ENCODE data around the gene TMEM247. TPM values are rescaled to one million over a fixed set of nuclear protein-coding genes. Genes with fewer than 3 reads are reported as not detected.

Gene TMEM247
- total RNA-seq, 1 experiment from 2014 or later: not detected

DNA sequence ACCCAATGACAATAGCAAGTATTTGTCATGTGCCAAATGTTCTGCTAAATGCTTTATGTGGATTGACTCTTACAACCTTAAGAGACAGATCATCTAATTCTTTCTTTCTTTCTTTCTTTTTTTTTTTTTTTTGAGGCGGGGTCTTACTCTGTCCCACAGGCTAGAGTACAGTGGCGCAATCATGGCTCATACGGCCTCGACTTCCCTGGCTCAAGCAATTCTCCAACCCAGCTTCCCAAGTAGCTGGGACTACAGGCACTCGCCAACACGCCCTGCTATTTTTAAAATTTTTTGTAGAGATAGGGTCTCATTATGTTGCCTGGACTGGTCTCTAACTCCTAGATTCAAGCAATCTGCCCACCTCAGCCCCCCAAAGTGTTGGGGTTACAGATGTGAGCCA lies 21.4 kb downstream of the TMEM247 start:
- no peak for DNase-seq (ENCODE audit: low read depth, low spot score)
- in situ Hi-C loops (cut with HindIII; ENCODE audit: low pct_unique_long_range_greater_than_20kb, low sequenced_read_pairs): no loop called here

- no peak for DNase-seq (ENCODE audit: low read depth, low spot score)
- in situ Hi-C loops (cut with HindIII; ENCODE audit: low pct_unique_long_range_greater_than_20kb, low sequenced_read_pairs): no loop called here
These were observed 23.0 kb downstream of the TMEM247 start for GRCh38 chr2:46502291-46502885.

DNA sequence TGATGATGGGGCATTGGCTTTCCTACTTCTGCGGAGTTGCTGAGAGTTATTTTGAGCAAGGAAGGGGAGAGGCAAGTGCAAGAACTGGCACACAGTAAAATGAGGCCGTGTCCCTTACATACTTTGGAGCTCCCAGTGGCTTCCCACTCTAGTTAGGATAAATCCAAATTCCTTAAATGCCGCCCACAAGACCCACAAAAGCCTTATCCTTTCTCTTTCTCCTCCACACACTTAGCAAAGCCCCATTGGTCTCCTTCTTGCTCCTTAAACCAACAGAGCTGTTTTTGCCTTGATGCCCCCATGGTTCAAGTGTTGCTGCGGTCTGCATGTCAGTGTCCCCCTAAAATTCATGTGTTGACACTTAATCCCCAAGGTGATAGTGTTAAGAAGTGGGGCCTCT lies 24.3 kb downstream of the TMEM247 start:
- in situ Hi-C loops (cut with HindIII; ENCODE audit: low pct_unique_long_range_greater_than_20kb, low sequenced_read_pairs): no loop called here
- no peak for DNase-seq (ENCODE audit: low read depth, low spot score)

DNA sequence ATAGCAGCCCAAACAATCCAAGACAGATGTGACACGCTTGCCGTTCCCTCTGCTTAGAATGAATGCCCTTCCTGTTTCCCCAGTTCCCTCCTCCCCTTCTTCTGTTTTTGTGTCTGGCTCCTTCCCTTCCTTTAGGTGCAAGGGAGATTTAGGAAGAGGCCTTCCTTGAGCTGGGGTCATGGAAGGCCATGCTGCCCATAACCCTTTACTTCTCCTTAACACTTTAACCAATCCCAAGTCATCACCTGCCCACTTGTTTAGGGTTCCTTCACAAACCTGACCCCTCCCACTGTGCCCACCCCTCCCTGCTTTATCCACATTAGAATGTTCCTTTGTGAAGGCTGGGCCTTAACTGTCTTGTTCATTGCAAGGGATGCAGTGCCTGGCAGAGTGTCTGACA lies 24.9 kb downstream of the TMEM247 start:
- in situ Hi-C loops (cut with HindIII; ENCODE audit: low pct_unique_long_range_greater_than_20kb, low sequenced_read_pairs): no loop called here
- DNase-seq (ENCODE audit: low read depth, low spot score): no peak

GRCh38 chr2:46504685-46505471 lies 25.5 kb downstream of the TMEM247 start:
- DNase-seq (ENCODE audit: low read depth, low spot score): no peak
- in situ Hi-C loops (cut with HindIII; ENCODE audit: low pct_unique_long_range_greater_than_20kb, low sequenced_read_pairs): no loop called here

- in situ Hi-C loops (cut with HindIII; ENCODE audit: low pct_unique_long_range_greater_than_20kb, low sequenced_read_pairs): no loop called here
These were observed 26.1 kb downstream of the TMEM247 start for GRCh38 chr2:46505472-46505783.

GRCh38 chr2:46506131-46506706 lies 26.9 kb downstream of the TMEM247 start:
- in situ Hi-C loops (cut with HindIII; ENCODE audit: low pct_unique_long_range_greater_than_20kb, low sequenced_read_pairs): no loop called here
- no peak for DNase-seq (ENCODE audit: low read depth, low spot score)

More at GRCh38 chr2:46505472-46505783, 26.1 kb downstream of the TMEM247 start:
- DNase-seq (ENCODE audit: low read depth, low spot score): no peak

DNA sequence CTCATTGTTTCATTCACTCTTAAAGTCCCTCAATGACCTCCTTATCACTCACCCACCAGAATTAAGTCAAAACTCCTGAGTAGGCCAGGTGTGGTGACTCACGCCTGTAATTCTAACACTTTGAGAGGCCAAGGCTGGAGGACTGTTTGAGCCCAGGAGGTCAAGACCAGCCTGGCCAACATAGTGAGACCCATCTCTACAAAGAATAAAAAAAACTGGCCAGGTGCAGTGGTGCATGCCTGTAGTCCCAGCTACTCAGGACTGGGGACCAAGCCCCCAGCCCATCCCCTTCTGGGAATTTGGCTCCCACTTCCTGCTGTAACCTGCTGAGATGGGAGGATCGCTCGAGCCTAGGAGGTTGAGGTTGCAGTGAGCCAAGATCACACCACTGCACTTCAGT lies 28.9 kb downstream of the TMEM247 start:
- in situ Hi-C loops (cut with HindIII; ENCODE audit: low pct_unique_long_range_greater_than_20kb, low sequenced_read_pairs): no loop called here
- DNase-seq (ENCODE audit: low read depth, low spot score): no peak

GRCh38 chr2:46508759-46509158 lies 29.4 kb downstream of the TMEM247 start:
- in situ Hi-C loops (cut with HindIII; ENCODE audit: low pct_unique_long_range_greater_than_20kb, low sequenced_read_pairs): no loop called here
- no peak for DNase-seq (ENCODE audit: low read depth, low spot score)

DNA sequence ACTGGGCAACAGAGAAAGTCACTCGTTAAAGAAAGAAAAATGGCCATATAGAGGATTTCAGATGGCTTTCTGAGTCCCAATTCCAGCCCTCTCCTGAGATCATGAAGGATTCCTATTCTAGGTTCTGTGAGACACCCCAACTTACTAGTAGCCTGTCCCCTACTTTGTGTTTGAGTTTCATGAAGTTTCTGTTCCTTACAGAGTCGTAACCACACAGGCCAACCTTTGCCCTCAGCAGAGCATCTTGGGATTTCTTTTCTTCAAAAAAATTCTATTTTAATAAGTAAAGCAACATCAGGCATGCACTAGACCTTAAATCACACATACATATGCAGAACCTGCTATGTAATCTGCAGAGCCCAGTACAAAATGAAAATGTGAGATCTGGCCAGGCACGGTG lies 30.4 kb downstream of the TMEM247 start:
- in situ Hi-C loops (cut with HindIII; ENCODE audit: low pct_unique_long_range_greater_than_20kb, low sequenced_read_pairs): no loop called here
- DNase-seq (ENCODE audit: low read depth, low spot score): no peak

GRCh38 chr2:46510598-46511177 lies 31.3 kb downstream of the TMEM247 start:
- in situ Hi-C loops (cut with HindIII; ENCODE audit: low pct_unique_long_range_greater_than_20kb, low sequenced_read_pairs): no loop called here
- DNase-seq (ENCODE audit: low read depth, low spot score): no peak

DNA sequence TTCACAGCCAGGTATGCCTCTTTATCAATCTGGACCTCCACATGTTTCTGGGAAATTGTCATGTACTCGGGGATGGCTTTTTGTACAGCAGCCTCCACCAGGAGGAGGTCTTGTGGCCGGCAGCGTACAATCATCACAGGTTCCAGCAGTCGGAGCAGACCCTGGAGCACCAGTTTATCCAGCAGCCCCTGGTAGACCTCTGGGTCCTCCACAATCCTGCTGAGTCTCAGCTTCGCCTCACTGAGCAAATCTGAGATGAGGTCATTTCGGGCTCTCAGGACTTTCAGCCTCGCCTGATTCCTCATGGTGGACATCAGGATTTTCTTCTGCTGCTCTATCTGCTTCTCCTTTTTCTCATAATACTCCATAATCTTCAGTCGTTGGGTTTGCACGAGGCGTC lies 32.8 kb downstream of the TMEM247 start:
- no peak for DNase-seq (ENCODE audit: low read depth, low spot score)
- in situ Hi-C loops (cut with HindIII; ENCODE audit: low pct_unique_long_range_greater_than_20kb, low sequenced_read_pairs): no loop called here

DNA sequence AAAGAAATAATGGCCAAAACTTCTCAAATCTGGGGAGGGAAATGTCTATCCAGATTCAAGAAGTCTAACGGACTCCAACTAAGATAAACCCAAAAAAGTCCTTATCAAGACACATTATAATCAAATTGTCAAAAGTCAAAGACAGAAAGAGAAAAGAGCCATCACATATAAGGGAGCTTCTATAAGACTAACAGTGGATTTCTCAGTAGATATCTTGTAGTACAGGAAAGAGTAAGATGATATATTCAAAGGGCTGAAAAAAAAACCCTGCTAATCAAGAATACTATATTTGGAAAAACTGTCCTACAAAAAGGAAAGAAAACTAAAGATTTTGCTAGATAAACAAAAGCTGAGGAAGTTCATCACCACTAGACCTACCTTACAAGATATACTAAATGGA lies 35.4 kb downstream of the TMEM247 start:
- in situ Hi-C loops (cut with HindIII; ENCODE audit: low pct_unique_long_range_greater_than_20kb, low sequenced_read_pairs): no loop called here
- DNase-seq (ENCODE audit: low read depth, low spot score): no peak

GRCh38 chr2:46517485-46517884 lies 38.1 kb downstream of the TMEM247 start:
- DNase-seq (ENCODE audit: low read depth, low spot score): no peak
- in situ Hi-C loops (cut with HindIII; ENCODE audit: low pct_unique_long_range_greater_than_20kb, low sequenced_read_pairs): no loop called here

DNA sequence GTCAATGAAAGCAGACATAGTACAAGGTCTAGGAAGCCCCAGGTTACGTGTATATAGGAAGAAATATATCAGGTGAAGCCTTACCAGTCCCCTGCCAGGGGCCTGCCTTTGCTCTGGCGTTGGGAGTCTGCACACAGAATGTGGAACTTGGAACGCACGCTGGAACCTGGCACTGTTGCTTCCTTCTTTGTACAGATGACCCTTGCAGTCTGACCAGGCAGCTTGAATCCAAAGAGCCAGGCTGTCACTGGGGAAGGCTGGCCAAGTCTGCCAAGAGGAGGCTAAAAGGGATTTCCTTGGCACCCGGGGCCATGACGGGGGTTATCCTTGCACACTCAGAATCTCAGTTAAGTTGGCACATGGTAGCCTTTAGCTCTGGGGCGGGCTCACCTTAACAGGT lies 39.5 kb downstream of the TMEM247 start:
- DNase-seq (ENCODE audit: low read depth, low spot score): no peak
- in situ Hi-C loops (cut with HindIII; ENCODE audit: low pct_unique_long_range_greater_than_20kb, low sequenced_read_pairs): no loop called here

DNA sequence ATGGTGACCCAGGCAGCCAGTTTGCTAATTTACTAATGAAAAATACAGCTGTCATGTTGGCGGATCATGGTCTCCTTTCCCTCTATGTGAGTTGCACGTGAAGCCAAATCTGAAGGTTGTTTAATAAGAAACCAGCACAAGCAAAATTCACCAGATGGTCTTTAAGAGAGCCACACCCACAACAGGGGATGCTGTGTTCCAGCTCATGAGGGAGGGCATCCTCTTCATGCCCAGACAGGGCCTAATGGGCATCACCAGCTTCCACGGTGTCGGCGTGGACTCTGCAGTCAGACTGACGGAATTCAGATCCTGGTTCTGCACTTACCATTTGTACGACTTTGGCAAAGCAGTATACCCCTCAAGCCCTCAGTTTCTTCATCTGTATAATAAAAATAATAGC lies 39.9 kb downstream of the TMEM247 start:
- in situ Hi-C loops (cut with HindIII; ENCODE audit: low pct_unique_long_range_greater_than_20kb, low sequenced_read_pairs): no loop called here
- no peak for DNase-seq (ENCODE audit: low read depth, low spot score)

DNA sequence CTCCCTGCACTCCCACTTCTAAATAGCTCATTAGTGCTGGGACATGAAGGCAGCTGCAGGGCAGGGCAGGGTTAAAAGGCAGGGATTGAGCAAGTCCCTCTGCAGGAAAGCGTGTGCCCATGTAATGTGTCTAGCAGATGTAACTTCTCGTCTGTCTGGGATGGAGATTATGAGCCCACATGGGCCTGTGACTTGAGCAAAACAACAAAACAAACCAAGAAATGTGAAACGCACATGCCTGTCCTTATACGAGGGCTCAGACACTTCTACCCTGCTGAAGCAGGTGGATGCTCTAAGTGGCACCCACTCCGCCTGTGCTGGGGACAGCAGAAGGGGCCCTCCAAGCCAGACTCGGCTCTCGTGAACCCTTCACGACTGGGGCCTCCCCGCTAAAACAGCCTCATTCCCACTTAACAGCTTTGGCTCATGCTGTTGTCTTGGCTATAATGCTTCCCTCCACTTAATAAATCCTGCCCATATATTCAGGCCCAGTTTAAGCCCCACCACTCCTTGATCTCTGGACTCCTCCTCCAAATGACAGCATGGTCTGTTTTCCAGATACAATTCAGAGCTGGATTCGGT lies 40.9 kb downstream of the TMEM247 start:
- in situ Hi-C loops (cut with HindIII; ENCODE audit: low pct_unique_long_range_greater_than_20kb, low sequenced_read_pairs): no loop called here
- no peak for DNase-seq (ENCODE audit: low read depth, low spot score)

GRCh38 chr2:46521215-46521683 lies 41.9 kb downstream of the TMEM247 start:
- no peak for DNase-seq (ENCODE audit: low read depth, low spot score)

More at GRCh38 chr2:46521215-46521683, 41.9 kb downstream of the TMEM247 start:
- in situ Hi-C loops (cut with HindIII; ENCODE audit: low pct_unique_long_range_greater_than_20kb, low sequenced_read_pairs): no loop called here

All from SK-MEL-5 (cell line).